HCT116 (cell line): Measurements from ENCODE around the gene DDX27.

Experiments
- CTCF ChIP-seq, 3 experiments: fragments of 200-600 bp in 1 of 3; sonication (generic) in 1 of 3; IDR thresholded peaks in 2 of 3; conservative IDR thresholded peaks in 1 of 3; 2 replicates each; pipeline ENCODE4 v1.5.1; 2012 to 2017; ENCODE audit warnings: low read depth in 2 of 3, low read length in 2 of 3, antibody characterized with exemption in 1 of 3, borderline replicate concordance in 1 of 3, control low read depth in 1 of 3, mild to moderate bottlenecking in 1 of 3, mixed read lengths in 1 of 3, mixed run types in 1 of 3, moderate library complexity in 1 of 3; ENCODE audit not compliant: insufficient read depth in 1 of 3
- EZH2 ChIP-seq: fragments of 200-600 bp; sonication (generic); IDR thresholded peaks from 2 replicates; pipeline ENCODE4 v1.6.1; 2017; ENCODE audit warnings: antibody characterized with exemption, mixed run types
- TF ChIP-seq, protein P1 (sequence below): IDR thresholded peaks from 2 replicates; pipeline ENCODE4 v1.6.1; 2012; ENCODE audit warnings: low read depth

- no peak for TF ChIP-seq EZH2
- TF ChIP-seq, protein P1, sequence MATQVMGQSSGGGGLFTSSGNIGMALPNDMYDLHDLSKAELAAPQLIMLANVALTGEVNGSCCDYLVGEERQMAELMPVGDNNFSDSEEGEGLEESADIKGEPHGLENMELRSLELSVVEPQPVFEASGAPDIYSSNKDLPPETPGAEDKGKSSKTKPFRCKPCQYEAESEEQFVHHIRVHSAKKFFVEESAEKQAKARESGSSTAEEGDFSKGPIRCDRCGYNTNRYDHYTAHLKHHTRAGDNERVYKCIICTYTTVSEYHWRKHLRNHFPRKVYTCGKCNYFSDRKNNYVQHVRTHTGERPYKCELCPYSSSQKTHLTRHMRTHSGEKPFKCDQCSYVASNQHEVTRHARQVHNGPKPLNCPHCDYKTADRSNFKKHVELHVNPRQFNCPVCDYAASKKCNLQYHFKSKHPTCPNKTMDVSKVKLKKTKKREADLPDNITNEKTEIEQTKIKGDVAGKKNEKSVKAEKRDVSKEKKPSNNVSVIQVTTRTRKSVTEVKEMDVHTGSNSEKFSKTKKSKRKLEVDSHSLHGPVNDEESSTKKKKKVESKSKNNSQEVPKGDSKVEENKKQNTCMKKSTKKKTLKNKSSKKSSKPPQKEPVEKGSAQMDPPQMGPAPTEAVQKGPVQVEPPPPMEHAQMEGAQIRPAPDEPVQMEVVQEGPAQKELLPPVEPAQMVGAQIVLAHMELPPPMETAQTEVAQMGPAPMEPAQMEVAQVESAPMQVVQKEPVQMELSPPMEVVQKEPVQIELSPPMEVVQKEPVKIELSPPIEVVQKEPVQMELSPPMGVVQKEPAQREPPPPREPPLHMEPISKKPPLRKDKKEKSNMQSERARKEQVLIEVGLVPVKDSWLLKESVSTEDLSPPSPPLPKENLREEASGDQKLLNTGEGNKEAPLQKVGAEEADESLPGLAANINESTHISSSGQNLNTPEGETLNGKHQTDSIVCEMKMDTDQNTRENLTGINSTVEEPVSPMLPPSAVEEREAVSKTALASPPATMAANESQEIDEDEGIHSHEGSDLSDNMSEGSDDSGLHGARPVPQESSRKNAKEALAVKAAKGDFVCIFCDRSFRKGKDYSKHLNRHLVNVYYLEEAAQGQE, result no peak
- no peak for TF ChIP-seq CTCF (IDR thresholded peaks at IDR 0.05 in 2 of 3, conservative IDR thresholded peaks at IDR 0.05 in 1 of 3; ENCODE audit: borderline replicate concordance in 1 of 3, insufficient read depth in 1 of 3, low read depth in 2 of 3, low read length in 2 of 3)
Observed at GRCh38 chr20:49273696-49274277, 54.6 kb downstream of the DDX27 start.
